Measurements from ENCODE around the gene ZIK1.

DNA sequence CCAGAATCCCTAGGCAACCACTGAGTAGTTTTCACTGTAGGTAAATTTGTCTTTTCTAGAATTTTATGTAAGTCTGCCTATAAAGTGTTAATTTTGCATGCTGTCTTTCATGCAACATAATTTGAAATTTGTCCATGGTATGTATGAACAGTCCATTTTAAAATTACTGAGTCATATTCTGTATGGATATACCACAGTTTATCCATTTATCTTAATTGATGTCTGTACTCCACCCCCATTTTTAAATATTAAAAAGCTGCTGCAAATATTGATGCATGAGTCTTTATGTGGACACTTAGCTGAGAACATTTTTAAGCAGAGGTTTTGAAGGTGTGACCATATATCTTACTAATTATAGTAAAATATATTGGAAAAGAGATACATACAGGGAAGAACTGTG is 39.1 kb downstream of the ZIK1 start:
- no peak for TF ChIP-seq POLR2A (IDR thresholded peaks at IDR 0.05)
- TF ChIP-seq, protein P1, sequence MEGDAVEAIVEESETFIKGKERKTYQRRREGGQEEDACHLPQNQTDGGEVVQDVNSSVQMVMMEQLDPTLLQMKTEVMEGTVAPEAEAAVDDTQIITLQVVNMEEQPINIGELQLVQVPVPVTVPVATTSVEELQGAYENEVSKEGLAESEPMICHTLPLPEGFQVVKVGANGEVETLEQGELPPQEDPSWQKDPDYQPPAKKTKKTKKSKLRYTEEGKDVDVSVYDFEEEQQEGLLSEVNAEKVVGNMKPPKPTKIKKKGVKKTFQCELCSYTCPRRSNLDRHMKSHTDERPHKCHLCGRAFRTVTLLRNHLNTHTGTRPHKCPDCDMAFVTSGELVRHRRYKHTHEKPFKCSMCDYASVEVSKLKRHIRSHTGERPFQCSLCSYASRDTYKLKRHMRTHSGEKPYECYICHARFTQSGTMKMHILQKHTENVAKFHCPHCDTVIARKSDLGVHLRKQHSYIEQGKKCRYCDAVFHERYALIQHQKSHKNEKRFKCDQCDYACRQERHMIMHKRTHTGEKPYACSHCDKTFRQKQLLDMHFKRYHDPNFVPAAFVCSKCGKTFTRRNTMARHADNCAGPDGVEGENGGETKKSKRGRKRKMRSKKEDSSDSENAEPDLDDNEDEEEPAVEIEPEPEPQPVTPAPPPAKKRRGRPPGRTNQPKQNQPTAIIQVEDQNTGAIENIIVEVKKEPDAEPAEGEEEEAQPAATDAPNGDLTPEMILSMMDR (IDR thresholded peaks at IDR 0.05) = no peak
- TF ChIP-seq EP300 (IDR thresholded peaks at IDR 0.05) = no peak
